ENCODE measurements around the gene DGLUCY.

Gene DGLUCY

DNA sequence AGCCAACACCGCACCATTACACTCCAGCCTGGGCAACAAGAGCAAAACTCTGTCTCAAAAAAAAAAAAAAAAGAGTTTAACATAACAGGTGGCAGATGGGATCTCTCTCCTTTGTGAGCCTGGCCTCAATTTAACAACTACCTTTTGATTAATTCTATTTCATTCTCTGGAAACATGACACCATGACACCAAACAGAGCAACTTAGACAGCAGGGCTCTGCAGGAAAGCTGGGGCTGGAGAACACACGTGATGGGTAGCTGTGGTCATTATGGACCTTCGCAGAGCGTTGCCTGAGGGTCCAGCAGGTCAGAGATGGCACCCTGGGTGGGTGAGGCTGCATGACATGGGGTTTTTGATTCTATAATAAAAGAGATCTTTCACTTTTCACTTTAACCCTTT, 1.7 kb upstream of the DGLUCY start:
- peaks cover 3% of the 10 kb centered on the region for H3K36me3 ChIP-seq (ENCODE audit: control insufficient read depth, low read length)
- H3K9me3 ChIP-seq (ENCODE audit: control insufficient read depth, insufficient read depth, low read length): no peaks in the 10 kb centered on the region
- TF ChIP-seq, protein P1, sequence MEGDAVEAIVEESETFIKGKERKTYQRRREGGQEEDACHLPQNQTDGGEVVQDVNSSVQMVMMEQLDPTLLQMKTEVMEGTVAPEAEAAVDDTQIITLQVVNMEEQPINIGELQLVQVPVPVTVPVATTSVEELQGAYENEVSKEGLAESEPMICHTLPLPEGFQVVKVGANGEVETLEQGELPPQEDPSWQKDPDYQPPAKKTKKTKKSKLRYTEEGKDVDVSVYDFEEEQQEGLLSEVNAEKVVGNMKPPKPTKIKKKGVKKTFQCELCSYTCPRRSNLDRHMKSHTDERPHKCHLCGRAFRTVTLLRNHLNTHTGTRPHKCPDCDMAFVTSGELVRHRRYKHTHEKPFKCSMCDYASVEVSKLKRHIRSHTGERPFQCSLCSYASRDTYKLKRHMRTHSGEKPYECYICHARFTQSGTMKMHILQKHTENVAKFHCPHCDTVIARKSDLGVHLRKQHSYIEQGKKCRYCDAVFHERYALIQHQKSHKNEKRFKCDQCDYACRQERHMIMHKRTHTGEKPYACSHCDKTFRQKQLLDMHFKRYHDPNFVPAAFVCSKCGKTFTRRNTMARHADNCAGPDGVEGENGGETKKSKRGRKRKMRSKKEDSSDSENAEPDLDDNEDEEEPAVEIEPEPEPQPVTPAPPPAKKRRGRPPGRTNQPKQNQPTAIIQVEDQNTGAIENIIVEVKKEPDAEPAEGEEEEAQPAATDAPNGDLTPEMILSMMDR (IDR thresholded peaks at IDR 0.05; ENCODE audit: low read depth, low read length, poor library complexity, severe bottlenecking): no peak
- TF ChIP-seq EZH2phosphoT487 (IDR thresholded peaks at IDR 0.05; ENCODE audit: borderline replicate concordance, low read length): no peak
- no peaks in the 10 kb centered on the region for H3K9me2 ChIP-seq (replicated peaks; ENCODE audit: control insufficient read depth, low read length)
- H3K79me2 ChIP-seq (ENCODE audit: control insufficient read depth, low read length): peaks cover 25% of the 10 kb centered on the region
- no peak overlapping the region for H3K4me2 ChIP-seq (ENCODE audit: low read length)
- no peak overlapping the region for H3K27ac ChIP-seq (ENCODE audit: low read depth, low read length)
- H3F3A ChIP-seq (ENCODE audit: control insufficient read depth, insufficient read depth): peaks cover 3% of the 10 kb centered on the region; the same call in 1 of the 2 replicates
- no peaks in the 10 kb centered on the region for H4K20me1 ChIP-seq (ENCODE audit: control insufficient read depth, insufficient read depth, low read depth, low read length)
- peaks cover 38% of the 10 kb centered on the region for H3K4me1 ChIP-seq (ENCODE audit: control insufficient read depth, low read length)
- no peaks in the 10 kb centered on the region for H3K27me3 ChIP-seq (ENCODE audit: control insufficient read depth, low read length)
- H3K4me3 ChIP-seq (ENCODE audit: low read length): no peak overlapping the region

DNA sequence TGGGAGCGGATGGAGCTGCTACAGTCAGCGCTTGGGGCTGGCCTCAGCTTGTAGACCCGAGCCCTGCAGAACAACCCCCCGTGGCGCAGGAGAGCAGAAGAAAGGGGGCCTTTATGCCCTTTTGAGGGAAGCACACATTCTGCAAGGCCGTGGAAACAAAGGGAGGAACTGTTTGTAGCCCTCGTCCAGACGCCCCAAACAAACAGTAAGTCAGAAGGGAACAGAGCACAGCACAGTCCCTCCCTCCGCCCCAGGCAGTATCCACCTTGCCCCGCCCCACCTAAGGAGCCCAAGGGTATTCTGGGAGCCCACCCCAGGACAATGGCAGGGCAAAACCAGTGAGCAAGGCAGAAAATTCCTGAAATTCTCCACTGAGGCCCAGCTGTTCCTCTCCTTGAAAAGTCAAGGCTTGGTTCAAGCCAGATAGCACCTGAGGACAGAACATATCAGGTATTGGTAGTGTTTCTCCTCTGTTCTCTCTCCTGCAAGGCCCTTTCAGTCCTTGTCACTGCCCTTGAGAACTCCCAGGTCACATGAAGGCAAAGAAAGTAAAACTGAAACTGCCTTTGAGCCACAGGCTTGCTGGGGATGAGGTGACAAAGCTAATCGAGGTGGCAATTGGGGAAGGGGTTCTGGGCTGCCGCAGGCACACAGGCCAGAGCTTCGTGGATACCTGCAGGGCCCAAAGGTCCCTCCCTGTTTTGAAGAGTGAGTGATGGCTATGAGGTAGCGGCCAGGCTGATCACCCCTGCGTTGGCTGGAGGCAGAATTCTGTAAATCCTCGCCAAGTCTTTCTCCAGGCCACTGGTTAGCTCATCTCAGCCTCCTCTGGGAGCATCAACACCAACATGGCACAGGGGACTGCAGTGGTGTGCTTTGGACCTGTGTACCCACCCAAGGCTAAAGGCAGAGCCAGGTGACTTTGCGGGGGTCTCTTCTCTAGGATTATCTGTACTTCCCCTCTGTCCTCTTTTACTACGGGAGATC, 499 bp downstream of the DGLUCY start:
- Histone ChIP-seq H3K79me2 (ENCODE audit: control insufficient read depth, low read length) (peaks cover 25% of the 10 kb centered on the region), H3K9me3 (ENCODE audit: control insufficient read depth, insufficient read depth, low read length) (no peaks in the 10 kb centered on the region), H3K27me3 (ENCODE audit: control insufficient read depth, low read length) (no peaks in the 10 kb centered on the region), H4K20me1 (ENCODE audit: control insufficient read depth, insufficient read depth, low read depth, low read length) (no peaks in the 10 kb centered on the region), H3K36me3 (ENCODE audit: control insufficient read depth, low read length) (peaks cover 3% of the 10 kb centered on the region), H3F3A (ENCODE audit: control insufficient read depth, insufficient read depth) (peaks cover 3% of the 10 kb centered on the region; the same call in 1 of the 2 replicates), H3K4me1 (ENCODE audit: control insufficient read depth, low read length) (peaks cover 31% of the 10 kb centered on the region), H3K4me3 (ENCODE audit: low read length) (peak overlapping the region; percentile 84), H3K27ac (ENCODE audit: low read depth, low read length) (peak overlapping the region; percentile 75), H3K4me2 (ENCODE audit: low read length) (peak overlapping the region; percentile 99), H3K9me2 (replicated peaks; ENCODE audit: control insufficient read depth, low read length) (no peaks in the 10 kb centered on the region)
- TF ChIP-seq, protein P1 (IDR thresholded peaks at IDR 0.05; ENCODE audit: low read depth, low read length, poor library complexity, severe bottlenecking): no peak
- no peak for TF ChIP-seq EZH2phosphoT487 (IDR thresholded peaks at IDR 0.05; ENCODE audit: borderline replicate concordance, low read length)

DNA sequence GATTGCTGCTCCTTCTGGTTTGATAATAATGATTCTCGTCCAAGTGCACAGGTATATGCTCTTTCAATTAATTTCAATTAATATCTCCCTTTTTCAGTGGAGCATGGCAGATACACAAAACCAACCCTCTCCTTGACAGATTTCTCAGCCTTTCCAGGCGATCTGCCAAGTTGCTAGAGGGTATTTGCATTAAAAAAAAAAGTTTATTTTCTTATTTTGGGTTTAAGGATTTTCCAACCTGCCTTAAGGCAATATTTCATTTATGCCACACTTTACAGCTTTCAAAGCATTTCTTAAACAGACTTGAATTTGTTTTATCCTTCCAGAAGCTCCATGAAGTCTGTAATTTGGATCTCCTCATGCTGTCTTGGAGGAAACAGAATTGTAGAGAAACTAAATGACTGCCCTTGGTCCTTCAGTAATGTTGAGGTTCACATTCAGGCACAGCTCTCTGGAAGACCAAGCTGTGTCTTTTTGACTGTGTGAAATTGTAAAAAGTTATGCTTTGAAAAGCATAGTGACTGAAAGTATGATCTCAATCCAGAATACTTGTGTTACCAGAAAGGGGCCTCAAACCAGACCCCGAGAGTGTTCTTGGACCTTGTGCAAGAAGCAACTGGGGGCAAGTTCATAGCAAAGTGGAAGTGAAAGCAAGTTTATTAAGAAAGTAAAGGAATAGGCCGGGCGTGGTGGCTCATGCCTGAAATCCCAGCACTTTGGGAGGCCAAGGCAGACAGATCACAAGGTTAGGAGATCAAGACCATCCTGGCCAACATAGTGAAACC, 2.3 kb downstream of the DGLUCY start:
- H3K4me3 ChIP-seq (ENCODE audit: low read length): peak overlapping the region; percentile 84
- TF ChIP-seq EZH2phosphoT487 (IDR thresholded peaks at IDR 0.05; ENCODE audit: borderline replicate concordance, low read length): no peak
- TF ChIP-seq, protein P1 (IDR thresholded peaks at IDR 0.05; ENCODE audit: low read depth, low read length, poor library complexity, severe bottlenecking): no peak

More for the DNA sequence above, 2.3 kb downstream of the DGLUCY start:
- H3K4me1 ChIP-seq (ENCODE audit: control insufficient read depth, low read length): peaks cover 31% of the 10 kb centered on the region
- peaks cover 3% of the 10 kb centered on the region for H3K36me3 ChIP-seq (ENCODE audit: control insufficient read depth, low read length)
- H3K4me2 ChIP-seq (ENCODE audit: low read length): peak overlapping the region; percentile 99
- no peaks in the 10 kb centered on the region for H3K27me3 ChIP-seq (ENCODE audit: control insufficient read depth, low read length)
- no peak overlapping the region for H3K27ac ChIP-seq (ENCODE audit: low read depth, low read length)
- H3F3A ChIP-seq (ENCODE audit: control insufficient read depth, insufficient read depth): peaks cover 3% of the 10 kb centered on the region; the same call in 1 of the 2 replicates
- H3K9me2 ChIP-seq (replicated peaks; ENCODE audit: control insufficient read depth, low read length): no peaks in the 10 kb centered on the region
- peaks cover 25% of the 10 kb centered on the region for H3K79me2 ChIP-seq (ENCODE audit: control insufficient read depth, low read length)
- H3K9me3 ChIP-seq (ENCODE audit: control insufficient read depth, insufficient read depth, low read length): no peaks in the 10 kb centered on the region
- no peaks in the 10 kb centered on the region for H4K20me1 ChIP-seq (ENCODE audit: control insufficient read depth, insufficient read depth, low read depth, low read length)
